GM23248 (cell line): ENCODE results near the gene PHLPP1. TPM values are rescaled to one million over a fixed set of nuclear protein-coding genes. Genes with fewer than 3 reads are reported as not detected.

Experiments used
- DNase-seq: peaks from one replicate; pipeline ENCODE4 v3.0.0-alpha.2; 2015
- H2AFZ ChIP-seq: fragments of 200-600 bp; sonication (generic); 2 replicates; pipeline ENCODE4 v1.6.1; 2016; ENCODE audit warnings: antibody characterized with exemption
- H3F3A ChIP-seq: fragments of 200-600 bp; sonication (generic); 2 replicates; pipeline ENCODE4 v1.6.1; 2016; ENCODE audit warnings: mild to moderate bottlenecking, antibody characterized with exemption, mixed run types; ENCODE audit not compliant: insufficient read depth
- H3K27ac ChIP-seq: fragments of 200-600 bp; sonication (generic); 2 replicates; pipeline ENCODE4 v1.5.1; 2016; ENCODE audit warnings: mild to moderate bottlenecking
- H3K27me3 ChIP-seq: fragments of 200-600 bp; sonication (generic); replicated peaks from 2 replicates; pipeline ENCODE4 v1.6.1; 2016; ENCODE audit warnings: mild to moderate bottlenecking; ENCODE audit not compliant: insufficient read depth
- H3K36me3 ChIP-seq: fragments of 200-600 bp; sonication (generic); 2 replicates; pipeline ENCODE4 v1.6.1; 2016; ENCODE audit warnings: low read depth, mild to moderate bottlenecking
- H3K4me1 ChIP-seq: fragments of 200-600 bp; sonication (generic); 2 replicates; pipeline ENCODE4 v1.6.1; 2016; ENCODE audit warnings: mild to moderate bottlenecking; ENCODE audit not compliant: insufficient read depth
- H3K4me2 ChIP-seq: fragments of 200-600 bp; sonication (generic); one replicate; pipeline ENCODE4 v1.6.1; 2016; ENCODE audit warnings: mild to moderate bottlenecking; ENCODE audit not compliant: unreplicated experiment
- H3K4me3 ChIP-seq: fragments of 200-600 bp; sonication (generic); 2 replicates; pipeline ENCODE4 v1.5.1; 2016; ENCODE audit warnings: mild to moderate bottlenecking
- H3K79me2 ChIP-seq: fragments of 200-600 bp; sonication (generic); 2 replicates; pipeline ENCODE4 v1.6.1; 2016; ENCODE audit warnings: mild to moderate bottlenecking; ENCODE audit not compliant: insufficient read depth
- H3K9ac ChIP-seq: fragments of 200-600 bp; sonication (generic); 2 replicates; pipeline ENCODE4 v1.6.1; 2016; ENCODE audit warnings: mild to moderate bottlenecking
- H3K9me2 ChIP-seq: fragments of 200-600 bp; sonication (generic); 2 replicates; pipeline ENCODE4 v1.6.1; 2016; ENCODE audit warnings: mixed run types, mild to moderate bottlenecking, moderate library complexity; ENCODE audit not compliant: insufficient read depth
- H3K9me3 ChIP-seq: fragments of 200-600 bp; sonication (generic); one replicate; pipeline ENCODE4 v1.6.1; 2017; ENCODE audit warnings: low read depth
- H4K20me1 ChIP-seq: fragments of 200-600 bp; sonication (generic); 2 replicates; pipeline ENCODE4 v1.6.0; 2016; ENCODE audit not compliant: insufficient read depth
- EZH2 ChIP-seq: fragments of 200-600 bp; sonication (generic); IDR thresholded peaks from 2 replicates; pipeline ENCODE4 v1.6.1; 2018; ENCODE audit warnings: antibody characterized with exemption, mild to moderate bottlenecking; ENCODE audit not compliant: insufficient read depth, poor library complexity, severe bottlenecking
- EZH2phosphoT487 ChIP-seq: fragments of 200-600 bp; sonication (generic); IDR thresholded peaks from 2 replicates; pipeline ENCODE4 v1.6.1; 2018; ENCODE audit warnings: antibody characterized with exemption, moderate library complexity, mild to moderate bottlenecking, low read depth; ENCODE audit not compliant: insufficient read depth
- WGBS, 2 experiments: methylation state at CpG; one replicate each; pipeline ENCODE4 v1.1.6; 2015 to 2017; ENCODE audit warnings: low lambda C conversion rate in 2 of 2, low coverage in 1 of 2; ENCODE audit errors: missing lambda C conversion rate in 2 of 2; 5-methylcytosine and 5-hydroxymethylcytosine counted together
- in situ Hi-C: fragments of 300-500 bp; cut with MboI; formaldehyde crosslinking; loops from 2 replicates; pipeline ENCODE4 v1.15.0; 2020
- polyA plus RNA-seq: library from polyadenylated mRNA; unstranded; fragments of >200 nt; fragmentation: Nextera tagmentation; extraction: Ambion mirVana; gene quantifications from 2 replicates; pipeline ENCODE4 v1.2.1, GENCODE V29; 2016
- total RNA-seq: library from RNA; depleted of rRNA; stranded (reverse); fragments of >200 nt; shearing (Covaris generic); gene quantifications from 2 replicates; pipeline ENCODE4 v1.2.3, GENCODE V29; 2014

PHLPP1 gene
- total and polyA plus RNA-seq, 2 experiments from 2014 or later: 1.1 to 6.8 TPM

- Histone ChIP-seq H4K20me1 (no peaks in the 10 kb centered on the region), H3K27ac (no peak overlapping the region), H3K27me3 (no peaks in the 10 kb centered on the region), H3K4me1 (peaks cover 14% of the 10 kb centered on the region), H3K36me3 (no peaks in the 10 kb centered on the region), H3K79me2 (peaks cover 24% of the 10 kb centered on the region; the same call in 1 of the 2 replicates), H3K9me2 (no peaks in the 10 kb centered on the region), H3F3A (peaks cover 8% of the 10 kb centered on the region), H3K9ac (no peak overlapping the region), H2AFZ (no peak overlapping the region), H3K4me3 (no peak overlapping the region), H3K9me3 (no peaks in the 10 kb centered on the region), H3K4me2 (no peak overlapping the region)
- 84 to 85% methylated on average over 4 of the region's 4 CpGs for WGBS, 2 experiments
- no peak for TF ChIP-seq EZH2phosphoT487
- no peak for TF ChIP-seq EZH2
- no peak for DNase-seq
- in situ Hi-C loops: no loop called here
These were observed 95.3 kb downstream of the PHLPP1 start for GRCh38 chr18:62810682-62811081.

- Histone ChIP-seq H3K4me1 (peaks cover 16% of the 10 kb centered on the region), H3K27ac (no peak overlapping the region), H3K4me3 (no peak overlapping the region), H3F3A (peaks cover 8% of the 10 kb centered on the region), H3K4me2 (no peak overlapping the region), H4K20me1 (no peaks in the 10 kb centered on the region), H3K27me3 (no peaks in the 10 kb centered on the region), H3K79me2 (peaks cover 24% of the 10 kb centered on the region; the same call in 1 of the 2 replicates), H3K9me3 (no peaks in the 10 kb centered on the region), H3K9me2 (no peaks in the 10 kb centered on the region), H2AFZ (no peak overlapping the region), H3K36me3 (no peaks in the 10 kb centered on the region), H3K9ac (no peak overlapping the region)
- no peak for DNase-seq
- in situ Hi-C loops: no loop called here
- TF ChIP-seq EZH2phosphoT487 (no peak), EZH2 (no peak)
These were observed 96.3 kb downstream of the PHLPP1 start for GRCh38 chr18:62811674-62812073.

- Histone ChIP-seq H3K4me2 (no peak overlapping the region), H3K27me3 (no peaks in the 10 kb centered on the region), H3K9ac (no peak overlapping the region), H3K9me2 (no peaks in the 10 kb centered on the region), H3K9me3 (no peaks in the 10 kb centered on the region), H3F3A (peaks cover 8% of the 10 kb centered on the region), H4K20me1 (no peaks in the 10 kb centered on the region), H3K4me1 (peaks cover 16% of the 10 kb centered on the region), H3K27ac (no peak overlapping the region), H3K4me3 (no peak overlapping the region), H2AFZ (no peak overlapping the region), H3K36me3 (no peaks in the 10 kb centered on the region), H3K79me2 (peaks cover 29% of the 10 kb centered on the region)
- TF ChIP-seq EZH2 (no peak), EZH2phosphoT487 (no peak)
- 95 to 97% methylated on average over 3 of the region's 3 CpGs for WGBS, 2 experiments
- in situ Hi-C loops: no loop called here
- DNase-seq: no peak
These were observed 96.9 kb downstream of the PHLPP1 start for GRCh38 chr18:62812242-62812641.

- peaks cover 30% of the 10 kb centered on the region for H3K79me2 ChIP-seq
- H3K4me3 ChIP-seq: no peak overlapping the region
- no peaks in the 10 kb centered on the region for H4K20me1 ChIP-seq
- in situ Hi-C loops: no loop called here
- no peak overlapping the region for H2AFZ ChIP-seq
- no peaks in the 10 kb centered on the region for H3K27me3 ChIP-seq
- TF ChIP-seq EZH2phosphoT487 (no peak), EZH2 (no peak)
- DNase-seq: no peak
- no peak overlapping the region for H3K4me2 ChIP-seq
- H3K27ac ChIP-seq: no peak overlapping the region
- H3K9me3 ChIP-seq: no peaks in the 10 kb centered on the region
- H3K9me2 ChIP-seq: no peaks in the 10 kb centered on the region
- peaks cover 16% of the 10 kb centered on the region for H3K4me1 ChIP-seq
- H3K9ac ChIP-seq: no peak overlapping the region
- H3K36me3 ChIP-seq: no peaks in the 10 kb centered on the region
- H3F3A ChIP-seq: peaks cover 8% of the 10 kb centered on the region
These were observed 97.5 kb downstream of the PHLPP1 start for GRCh38 chr18:62812876-62813275.

GRCh38 chr18:62814132-62814759, 98.9 kb downstream of the PHLPP1 start:
- DNase-seq: no peak
- H3K4me3 ChIP-seq: no peak overlapping the region; the same call in 1 of the 2 replicates
- peaks cover 8% of the 10 kb centered on the region for H3F3A ChIP-seq
- no peaks in the 10 kb centered on the region for H3K36me3 ChIP-seq
- peak overlapping the region; percentile 19; the same call in 1 of the 2 replicates for H3K27ac ChIP-seq
- no peaks in the 10 kb centered on the region for H3K9me2 ChIP-seq
- 61 to 67% methylated on average over 2 of the region's 2 CpGs for WGBS, 2 experiments
- peaks cover 16% of the 10 kb centered on the region for H3K4me1 ChIP-seq
- H3K79me2 ChIP-seq: peaks cover 30% of the 10 kb centered on the region
- TF ChIP-seq EZH2phosphoT487 (no peak), EZH2 (no peak)
- H2AFZ ChIP-seq: peak overlapping the region; percentile 6; the same call in 1 of the 2 replicates
- H3K4me2 ChIP-seq: peak overlapping the region; percentile 53
- H4K20me1 ChIP-seq: no peaks in the 10 kb centered on the region
- no peaks in the 10 kb centered on the region for H3K9me3 ChIP-seq
- no peak overlapping the region for H3K9ac ChIP-seq
- in situ Hi-C loops: no loop called here
- no peaks in the 10 kb centered on the region for H3K27me3 ChIP-seq
